GM12892 (cell line): ENCODE results near the gene DAO.

Source experiments
- POLR2A ChIP-seq: IDR thresholded peaks from 2 replicates; pipeline ENCODE4 v1.6.1; 2011; ENCODE audit warnings: low read depth, low read length, control low read depth
- POLR2AphosphoS5 ChIP-seq: IDR thresholded peaks from 2 replicates; pipeline ENCODE4 v1.6.1; 2011; ENCODE audit warnings: low read depth, low read length, control low read depth

- TF ChIP-seq POLR2A, result no peak
- TF ChIP-seq POLR2AphosphoS5, result no peak
Observed at GRCh38 chr12:108884116-108885012, 4.5 kb downstream of the DAO start.
